Measurements from ENCODE around the gene LPA.
"Not testable (repeated sequence)": the region's sequence is repeated elsewhere in the genome, so short reads cannot be mapped to it uniquely, and the experiment has no call there.

The LPA gene

GRCh38 chr6:160534050-160534696, 129.9 kb downstream of the LPA start:
- no peak overlapping the region for H3K4me3 ChIP-seq (ENCODE audit: low read depth, low read length)
- peak; percentile 85 for TF ChIP-seq CTCF (IDR thresholded peaks at IDR 0.05; ENCODE audit: low read depth, low read length)

DNA sequence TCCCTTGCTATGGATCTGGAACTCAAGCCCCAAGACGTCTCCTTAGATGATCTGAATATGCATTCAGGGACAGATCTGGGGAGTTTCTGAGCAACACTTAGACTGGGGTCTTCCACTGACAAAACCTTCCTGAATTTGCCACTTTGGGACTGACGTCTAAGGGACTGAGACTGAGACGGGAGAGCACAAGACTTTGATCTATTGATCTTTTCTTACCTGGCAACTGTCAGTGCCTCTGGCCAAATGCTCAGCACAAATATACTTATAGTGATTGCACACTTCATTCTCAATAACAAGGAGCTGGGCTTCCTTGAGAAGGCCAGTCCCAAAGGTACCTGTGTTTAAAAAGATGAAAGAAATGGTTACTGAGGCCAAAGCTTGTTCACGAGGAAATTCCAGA, 131.8 kb downstream of the LPA start:
- no peak overlapping the region for H3K4me3 ChIP-seq (ENCODE audit: low read depth, low read length)
- no peak for TF ChIP-seq CTCF (IDR thresholded peaks at IDR 0.05; ENCODE audit: low read depth, low read length)

- no peak overlapping the region for H3K4me3 ChIP-seq (ENCODE audit: low read depth, low read length)
- TF ChIP-seq CTCF (IDR thresholded peaks at IDR 0.05; ENCODE audit: low read depth, low read length) = no peak
Observed at GRCh38 chr6:160531826-160532225, 132.2 kb downstream of the LPA start.

- H3K4me3 ChIP-seq (ENCODE audit: low read depth, low read length) = not testable (repeated sequence)
Observed at GRCh38 chr6:160529524-160529923, 134.6 kb downstream of the LPA start.

GRCh38 chr6:160523223-160523622, 140.9 kb downstream of the LPA start:
- TF ChIP-seq CTCF (IDR thresholded peaks at IDR 0.05; ENCODE audit: low read depth, low read length) = no peak
- no peak overlapping the region for H3K4me3 ChIP-seq (ENCODE audit: low read depth, low read length)

GRCh38 chr6:160520043-160520904, 143.8 kb downstream of the LPA start:
- H3K4me3 ChIP-seq (ENCODE audit: low read depth, low read length) = peak overlapping the region; percentile 64
- TF ChIP-seq CTCF (IDR thresholded peaks at IDR 0.05; ENCODE audit: low read depth, low read length) = no peak

DNA sequence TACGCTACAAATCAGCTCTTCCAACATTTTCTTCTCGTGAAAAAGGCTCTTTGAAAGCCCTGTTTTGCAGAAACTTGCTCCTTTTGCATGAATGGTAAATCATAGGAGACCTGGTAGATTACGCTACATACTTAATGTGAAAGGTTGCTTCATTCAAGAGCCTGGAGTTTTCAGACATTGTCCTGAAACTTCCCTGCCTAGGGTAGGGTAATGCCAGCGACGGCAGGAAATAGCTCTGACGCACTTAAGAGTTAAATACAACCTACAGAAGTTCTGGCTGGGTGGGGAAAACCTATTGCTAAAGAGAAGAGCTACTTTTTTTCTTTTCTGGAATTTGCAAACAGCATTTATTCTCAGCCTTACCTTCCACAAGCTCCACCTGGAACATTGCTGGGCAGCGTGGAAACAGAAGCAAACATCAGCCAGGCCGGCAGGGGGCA, 144.5 kb downstream of the LPA start:
- TF ChIP-seq CTCF (IDR thresholded peaks at IDR 0.05; ENCODE audit: low read depth, low read length) = peak; percentile 92
- peak overlapping the region; percentile 64 for H3K4me3 ChIP-seq (ENCODE audit: low read depth, low read length)

Data from WI38 (cell line).